Breast epithelium (tissue), 4 donors: ENCODE data around the gene SETBP1. TPM values are rescaled to one million over a fixed set of nuclear protein-coding genes. Genes with fewer than 3 reads are reported as not detected.

Experiments used
- DNase-seq, 2 donors: peaks; one replicate each; pipeline ENCODE4 v3.0.0-alpha.2; 2019; ENCODE audit warnings: low spot score in 2 of 2
- H3K27ac ChIP-seq, 2 donors: fragments of 200-600 bp; sonication (generic) in 1 of 2; one replicate each; pipeline ENCODE4 v1.5.1; 2016 to 2019; ENCODE audit warnings: mild to moderate bottlenecking in 1 of 2
- H3K27me3 ChIP-seq, 2 donors: fragments of 200-600 bp; sonication (generic) in 1 of 2; one replicate each; pipeline versions ENCODE4 v1.5.1 to v1.6.0; 2017 to 2019; ENCODE audit warnings: control low read depth in 1 of 2, mild to moderate bottlenecking in 1 of 2
- H3K36me3 ChIP-seq: fragments of 200-600 bp; one replicate; pipeline ENCODE4 v1.5.1; 2019
- H3K4me1 ChIP-seq, 2 donors: fragments of 200-600 bp; sonication (generic); one replicate each; pipeline ENCODE4 v1.5.1; 2016 to 2019; ENCODE audit warnings: control low read depth in 1 of 2
- H3K4me3 ChIP-seq, 3 donors: fragments of 200-600 bp; sonication (generic); 1 replicate in 2 of 3; 2 replicates in 1 of 3; pipeline ENCODE4 v1.5.1; 2016 to 2019; ENCODE audit warnings: mild to moderate bottlenecking in 3 of 3, moderate library complexity in 2 of 3
- H3K9me3 ChIP-seq, 2 donors: fragments of 200-600 bp; sonication (generic) in 1 of 2; one replicate each; pipeline ENCODE4 v1.5.1; 2016 to 2019; ENCODE audit warnings: control low read depth in 1 of 2
- CTCF ChIP-seq, 3 donors: fragments of 450-650 bp; IDR thresholded peaks; one replicate each; pipeline ENCODE4 v1.5.1; 2016 to 2017; ENCODE audit warnings: antibody characterized with exemption in 3 of 3, mild to moderate bottlenecking in 3 of 3, moderate library complexity in 3 of 3
- POLR2A ChIP-seq: fragments of 450-650 bp; IDR thresholded peaks from one replicate; pipeline ENCODE4 v1.6.1; 2016; ENCODE audit warnings: antibody characterized with exemption, mild to moderate bottlenecking, moderate library complexity
- POLR2AphosphoS5 ChIP-seq, 3 donors: sonication (generic); formaldehyde crosslinking; IDR thresholded peaks; one replicate each; pipeline ENCODE4 v1.6.1; 2017; ENCODE audit warnings: antibody characterized with exemption in 3 of 3
- intact Hi-C: fragments of 100-400 bp; cut with DNase I; formaldehyde crosslinking; loops from one replicate; pipeline ENCODE4 v1.15.1; 2023; ENCODE audit warnings: low total_unique reads
- total RNA-seq, 3 donors: library from RNA; depleted of rRNA; stranded (reverse); fragments of >200 nt; gene quantifications; one replicate each; pipeline ENCODE4 v1.1.0, GENCODE V29; 2016

The SETBP1 gene
- total RNA-seq, 3 donors from 2014 or later = 26.2 to 40.1 (median 37.0) TPM

- intact Hi-C loops = no loop called here
- Histone ChIP-seq H3K4me1 (peaks cover 5% of the 10 kb centered on the region in 2 donors), H3K9me3 (no peaks in the 10 kb centered on the region), H3K27ac (peak overlapping the region in 1 of 2 donors; percentile 40), H3K27me3 (no peaks in the 10 kb centered on the region), H3K4me3 (no peak overlapping the region), H3K36me3 (no peaks in the 10 kb centered on the region)
- DNase-seq = no peak
- TF ChIP-seq POLR2AphosphoS5 (IDR thresholded peaks at IDR 0.05) = no peak
Measured at GRCh38 chr18:44771572-44771955, 90.9 kb downstream of the SETBP1 start.

GRCh38 chr18:44771956-44772917, 91.5 kb downstream of the SETBP1 start:
- TF ChIP-seq CTCF (IDR thresholded peaks at IDR 0.05) (no peak), POLR2AphosphoS5 (IDR thresholded peaks at IDR 0.05) (no peak), POLR2A (no peak)
- no peaks in the 10 kb centered on the region for H3K9me3 ChIP-seq
- no peak overlapping the region for H3K4me3 ChIP-seq
- H3K36me3 ChIP-seq = no peaks in the 10 kb centered on the region
- no peak for DNase-seq
- peak overlapping the region; percentile 10 to 40 for H3K27ac ChIP-seq
- no peaks in the 10 kb centered on the region for H3K27me3 ChIP-seq
- intact Hi-C loops = no loop called here
- H3K4me1 ChIP-seq = peaks cover 5% of the 10 kb centered on the region in 2 donors

DNA sequence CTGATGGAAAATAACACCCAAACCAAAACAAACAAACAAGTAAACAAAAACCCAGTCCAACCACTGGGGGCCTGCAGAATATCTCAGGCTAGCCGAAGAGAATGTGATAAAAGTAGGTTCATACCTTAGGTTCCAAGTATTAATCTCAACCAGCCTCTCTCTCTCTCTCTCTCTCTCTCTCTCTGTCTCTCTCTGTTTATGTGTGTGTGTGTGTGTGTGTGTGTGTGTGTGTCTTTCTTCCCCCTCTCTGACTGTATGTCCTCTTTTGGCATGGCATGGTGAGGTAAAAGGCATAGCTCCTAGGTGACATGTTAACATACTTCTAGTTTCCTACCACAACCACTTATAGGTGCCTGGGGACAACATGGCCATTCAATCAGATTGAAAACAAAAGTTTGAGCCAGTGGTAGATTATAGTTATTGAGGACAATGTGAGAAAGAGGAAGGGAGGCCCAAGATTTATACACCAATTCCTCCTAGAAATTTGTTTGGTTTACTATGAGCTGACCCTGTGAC, 93.0 kb downstream of the SETBP1 start:
- Histone ChIP-seq H3K27ac (no peak overlapping the region), H3K9me3 (no peaks in the 10 kb centered on the region), H3K4me3 (no peak overlapping the region), H3K4me1 (peaks cover 5% of the 10 kb centered on the region in 2 donors), H3K27me3 (no peaks in the 10 kb centered on the region), H3K36me3 (no peaks in the 10 kb centered on the region)
- intact Hi-C loops = no loop called here
- TF ChIP-seq POLR2A (no peak), POLR2AphosphoS5 (IDR thresholded peaks at IDR 0.05) (no peak), CTCF (IDR thresholded peaks at IDR 0.05) (no peak)
- DNase-seq = no peak

- peaks cover 5% of the 10 kb centered on the region in 2 donors for H3K4me1 ChIP-seq
- intact Hi-C loops = no loop called here
- TF ChIP-seq POLR2A (no peak), CTCF (IDR thresholded peaks at IDR 0.05) (no peak), POLR2AphosphoS5 (IDR thresholded peaks at IDR 0.05) (no peak)
- H3K27me3 ChIP-seq = no peaks in the 10 kb centered on the region
- no peak overlapping the region for H3K27ac ChIP-seq
- DNase-seq = no peak
- no peaks in the 10 kb centered on the region for H3K9me3 ChIP-seq
- no peaks in the 10 kb centered on the region for H3K36me3 ChIP-seq
- H3K4me3 ChIP-seq = no peak overlapping the region
Measured at GRCh38 chr18:44774191-44774590, 93.5 kb downstream of the SETBP1 start.

GRCh38 chr18:44777457-44778192, 96.9 kb downstream of the SETBP1 start:
- Histone ChIP-seq H3K27me3 (no peaks in the 10 kb centered on the region), H3K36me3 (no peaks in the 10 kb centered on the region), H3K27ac (peak overlapping the region; percentile 9 to 77), H3K4me3 (no peak overlapping the region), H3K9me3 (no peaks in the 10 kb centered on the region), H3K4me1 (peaks cover 0 to 4% of the 10 kb centered on the region in 2 donors)
- no peak for DNase-seq
- intact Hi-C loops = no loop called here
- TF ChIP-seq POLR2A (no peak), CTCF (IDR thresholded peaks at IDR 0.05) (no peak), POLR2AphosphoS5 (IDR thresholded peaks at IDR 0.05) (no peak)
